Measurements from ENCODE around the gene FBLN2. TPM values are rescaled to one million over a fixed set of nuclear protein-coding genes. Genes with fewer than 3 reads are reported as not detected.
A peak's percentile ranks its signal among the peaks of the same experiment; 100 is the strongest.

FBLN2 gene
- total and polyA plus RNA-seq, 2 of the 4 experiments (the other 2 are of a cell fraction): 11.8 to 60.8 TPM

DNA sequence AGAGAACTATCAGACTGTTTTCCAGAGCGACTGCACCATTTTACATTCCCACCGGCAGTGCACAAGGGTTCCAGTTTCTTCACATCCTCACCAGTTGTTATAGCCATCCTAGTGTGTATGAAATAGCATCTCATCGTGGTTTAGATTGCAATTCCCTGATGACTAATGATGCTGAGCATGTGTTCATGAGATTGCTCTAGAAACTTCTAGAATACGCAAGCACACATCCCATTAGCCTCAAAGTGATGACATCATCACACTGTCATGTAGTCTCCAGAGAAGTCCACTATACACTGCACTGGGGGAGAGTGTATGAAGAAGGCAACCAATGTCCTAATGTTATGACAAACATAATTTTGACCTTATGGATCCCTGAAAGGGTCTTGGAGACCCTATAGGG lies 30.1 kb downstream of the FBLN2 start:
- Histone ChIP-seq H3K4me1 (ENCODE audit: control insufficient read depth, insufficient read depth, low read length) (0 out of 2 replicates have a peak, but pooled peaks cover 1% of the 10 kb centered on the region), H3K14ac (replicated peaks; ENCODE audit: low read depth, low read length) (no peak overlapping the region), H4K5ac (ENCODE audit: low read depth, low read length) (no peak overlapping the region), H3K4ac (ENCODE audit: low read depth, low read length) (no peak overlapping the region), H4K91ac (ENCODE audit: insufficient read depth, low read depth, low read length) (no peak overlapping the region), H3K23ac (ENCODE audit: low read depth, low read length) (no peak overlapping the region), H3K36me3 (ENCODE audit: control insufficient read depth, insufficient read depth, low read length) (no peaks in the 10 kb centered on the region), H3K4me3 (ENCODE audit: insufficient read depth, low read depth, low read length) (no peak overlapping the region), H3K9ac (ENCODE audit: low read depth, low read length) (no peak overlapping the region), H4K20me1 (ENCODE audit: insufficient read depth, low read length) (no peaks in the 10 kb centered on the region), H3K18ac (ENCODE audit: low read depth, low read length) (no peak overlapping the region), H2BK120ac (ENCODE audit: low read depth, low read length) (no peak overlapping the region), H2BK15ac (ENCODE audit: low read depth, low read length) (no peak overlapping the region), H3K79me1 (ENCODE audit: low read depth in 1 of 2, low read length in 2 of 2) (no peaks in the 10 kb centered on the region), H4K8ac (ENCODE audit: low read depth in 2 of 2, low read length in 2 of 2) (no peak overlapping the region), H2AK9ac (replicated peaks; ENCODE audit: low read depth, low read length, poor library complexity) (no peak overlapping the region), H3K27ac (ENCODE audit: insufficient read depth, low read length) (no peak overlapping the region), H3K27me3 (ENCODE audit: control insufficient read depth, insufficient read depth, low read length) (no peaks in the 10 kb centered on the region), H3K9me1 (ENCODE audit: insufficient read depth, low read length) (no peaks in the 10 kb centered on the region), H3K56ac (ENCODE audit: extremely low read depth, insufficient read depth, low read length) (no peak overlapping the region), H2AK5ac (ENCODE audit: low read depth, low read length) (no peak overlapping the region), H2AFZ (replicated peaks; ENCODE audit: low read length, poor library complexity) (no peak overlapping the region), H2BK5ac (ENCODE audit: low read depth, low read length, poor library complexity, severe bottlenecking) (no peak overlapping the region), H3K9me3 (ENCODE audit: control insufficient read depth, insufficient read depth, low read length) (no peaks in the 10 kb centered on the region), H3K4me2 (ENCODE audit: low read depth, low read length) (no peak overlapping the region), H2BK20ac (ENCODE audit: low read depth, low read length) (no peak overlapping the region)
- BruUV-seq (replicated peaks): no TSS peak
- dilution Hi-C loops (cut with HindIII; ENCODE audit: low sequenced_read_pairs, unreplicated experiment): no loop called here
- intact Hi-C loops (cut with micrococcal nuclease): loop anchor here (10.0 kb wide), 1 partner anchor 66 kb away; no protein-coding TSS in a partner anchor
- in situ Hi-C loops (cut with MboI; ENCODE audit: low sequenced_read_pairs): no loop called here
- ATAC-seq (ENCODE audit: low read depth) (peak; percentile 74), DNase-seq (peak; percentile 92)
- POLR2A ChIA-PET (ENCODE audit: unreplicated experiment): no interaction called here
- CTCF ChIA-PET: no interaction called here
- TF ChIP-seq CEBPB (IDR thresholded peaks at IDR 0.05; ENCODE audit: low read depth, low read length) (peak; percentile 81), SMC3 (IDR thresholded peaks at IDR 0.05; ENCODE audit: low read depth, low read length) (no peak), MAFK (IDR thresholded peaks at IDR 0.05; ENCODE audit: low read depth, low read length) (no peak), RCOR1 (IDR thresholded peaks at IDR 0.05; ENCODE audit: insufficient replicate concordance, low read length) (peak; percentile 87), POLR2A (IDR thresholded peaks at IDR 0.05; ENCODE audit: low read depth, low read length) (no peak), RFX5 (IDR thresholded peaks at IDR 0.05; ENCODE audit: low read depth, low read length) (no peak), MXI1 (IDR thresholded peaks at IDR 0.05; ENCODE audit: borderline replicate concordance, low read depth, low read length) (no peak), NFE2L2 (IDR thresholded peaks at IDR 0.05; ENCODE audit: low read depth, low read length) (no peak), MAZ (IDR thresholded peaks at IDR 0.05; ENCODE audit: borderline replicate concordance, low read depth, low read length) (no peak), RAD21 (IDR thresholded peaks at IDR 0.05; ENCODE audit: low read length) (no peak), FOS (IDR thresholded peaks at IDR 0.05; ENCODE audit: low read depth, low read length) (peak; percentile 69), CHD1 (IDR thresholded peaks at IDR 0.05; ENCODE audit: low read depth, low read length) (no peak), BHLHE40 (IDR thresholded peaks at IDR 0.05; ENCODE audit: low read depth, low read length) (peak; percentile 44; the same call in 1 of the 2 replicates)
- TF ChIP-seq, protein P1, sequence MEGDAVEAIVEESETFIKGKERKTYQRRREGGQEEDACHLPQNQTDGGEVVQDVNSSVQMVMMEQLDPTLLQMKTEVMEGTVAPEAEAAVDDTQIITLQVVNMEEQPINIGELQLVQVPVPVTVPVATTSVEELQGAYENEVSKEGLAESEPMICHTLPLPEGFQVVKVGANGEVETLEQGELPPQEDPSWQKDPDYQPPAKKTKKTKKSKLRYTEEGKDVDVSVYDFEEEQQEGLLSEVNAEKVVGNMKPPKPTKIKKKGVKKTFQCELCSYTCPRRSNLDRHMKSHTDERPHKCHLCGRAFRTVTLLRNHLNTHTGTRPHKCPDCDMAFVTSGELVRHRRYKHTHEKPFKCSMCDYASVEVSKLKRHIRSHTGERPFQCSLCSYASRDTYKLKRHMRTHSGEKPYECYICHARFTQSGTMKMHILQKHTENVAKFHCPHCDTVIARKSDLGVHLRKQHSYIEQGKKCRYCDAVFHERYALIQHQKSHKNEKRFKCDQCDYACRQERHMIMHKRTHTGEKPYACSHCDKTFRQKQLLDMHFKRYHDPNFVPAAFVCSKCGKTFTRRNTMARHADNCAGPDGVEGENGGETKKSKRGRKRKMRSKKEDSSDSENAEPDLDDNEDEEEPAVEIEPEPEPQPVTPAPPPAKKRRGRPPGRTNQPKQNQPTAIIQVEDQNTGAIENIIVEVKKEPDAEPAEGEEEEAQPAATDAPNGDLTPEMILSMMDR (conservative IDR thresholded peaks at IDR 0.05; ENCODE audit: low read depth, low read length): no peak
- TF ChIP-seq, protein P2, sequence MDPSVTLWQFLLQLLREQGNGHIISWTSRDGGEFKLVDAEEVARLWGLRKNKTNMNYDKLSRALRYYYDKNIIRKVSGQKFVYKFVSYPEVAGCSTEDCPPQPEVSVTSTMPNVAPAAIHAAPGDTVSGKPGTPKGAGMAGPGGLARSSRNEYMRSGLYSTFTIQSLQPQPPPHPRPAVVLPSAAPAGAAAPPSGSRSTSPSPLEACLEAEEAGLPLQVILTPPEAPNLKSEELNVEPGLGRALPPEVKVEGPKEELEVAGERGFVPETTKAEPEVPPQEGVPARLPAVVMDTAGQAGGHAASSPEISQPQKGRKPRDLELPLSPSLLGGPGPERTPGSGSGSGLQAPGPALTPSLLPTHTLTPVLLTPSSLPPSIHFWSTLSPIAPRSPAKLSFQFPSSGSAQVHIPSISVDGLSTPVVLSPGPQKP (IDR thresholded peaks at IDR 0.05; ENCODE audit: borderline replicate concordance, low read depth, low read length): no peak
- no CpG with 5 or more reads among the region's 4 CpGs for WGBS, 2 experiments (ENCODE audit: extremely low coverage in 2 of 2, insufficient read length in 1 of 2)

All from IMR-90 (cell line).